ENCODE measurements around the gene WFDC5.

GRCh38 chr20:45087814-45088213 is 27.2 kb downstream of the WFDC5 start:
- TF ChIP-seq, protein P1, sequence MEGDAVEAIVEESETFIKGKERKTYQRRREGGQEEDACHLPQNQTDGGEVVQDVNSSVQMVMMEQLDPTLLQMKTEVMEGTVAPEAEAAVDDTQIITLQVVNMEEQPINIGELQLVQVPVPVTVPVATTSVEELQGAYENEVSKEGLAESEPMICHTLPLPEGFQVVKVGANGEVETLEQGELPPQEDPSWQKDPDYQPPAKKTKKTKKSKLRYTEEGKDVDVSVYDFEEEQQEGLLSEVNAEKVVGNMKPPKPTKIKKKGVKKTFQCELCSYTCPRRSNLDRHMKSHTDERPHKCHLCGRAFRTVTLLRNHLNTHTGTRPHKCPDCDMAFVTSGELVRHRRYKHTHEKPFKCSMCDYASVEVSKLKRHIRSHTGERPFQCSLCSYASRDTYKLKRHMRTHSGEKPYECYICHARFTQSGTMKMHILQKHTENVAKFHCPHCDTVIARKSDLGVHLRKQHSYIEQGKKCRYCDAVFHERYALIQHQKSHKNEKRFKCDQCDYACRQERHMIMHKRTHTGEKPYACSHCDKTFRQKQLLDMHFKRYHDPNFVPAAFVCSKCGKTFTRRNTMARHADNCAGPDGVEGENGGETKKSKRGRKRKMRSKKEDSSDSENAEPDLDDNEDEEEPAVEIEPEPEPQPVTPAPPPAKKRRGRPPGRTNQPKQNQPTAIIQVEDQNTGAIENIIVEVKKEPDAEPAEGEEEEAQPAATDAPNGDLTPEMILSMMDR (IDR thresholded peaks at IDR 0.05), result no peak
- TF ChIP-seq POLR2A (IDR thresholded peaks at IDR 0.05), result no peak

Data from thyroid gland (tissue), 4 donors.